Measurements from ENCODE around the gene IGDCC3. TPM values are rescaled to one million over a fixed set of nuclear protein-coding genes. Genes with fewer than 3 reads are reported as not detected.

IGDCC3 gene
- 0.34 TPM for polyA plus RNA-seq (2012; ENCODE audit: insufficient read depth, insufficient read length)

GRCh38 chr15:65377976-65378366 lies at the start of gene IGDCC3:
Gene IGDCC3, minus strand, starts transcription at chr15:65378002. Its CDS starts 214 bp downstream, at chr15:65377788.
- no peak for DNase-seq (ENCODE audit: low read depth, low spot score)

DNA sequence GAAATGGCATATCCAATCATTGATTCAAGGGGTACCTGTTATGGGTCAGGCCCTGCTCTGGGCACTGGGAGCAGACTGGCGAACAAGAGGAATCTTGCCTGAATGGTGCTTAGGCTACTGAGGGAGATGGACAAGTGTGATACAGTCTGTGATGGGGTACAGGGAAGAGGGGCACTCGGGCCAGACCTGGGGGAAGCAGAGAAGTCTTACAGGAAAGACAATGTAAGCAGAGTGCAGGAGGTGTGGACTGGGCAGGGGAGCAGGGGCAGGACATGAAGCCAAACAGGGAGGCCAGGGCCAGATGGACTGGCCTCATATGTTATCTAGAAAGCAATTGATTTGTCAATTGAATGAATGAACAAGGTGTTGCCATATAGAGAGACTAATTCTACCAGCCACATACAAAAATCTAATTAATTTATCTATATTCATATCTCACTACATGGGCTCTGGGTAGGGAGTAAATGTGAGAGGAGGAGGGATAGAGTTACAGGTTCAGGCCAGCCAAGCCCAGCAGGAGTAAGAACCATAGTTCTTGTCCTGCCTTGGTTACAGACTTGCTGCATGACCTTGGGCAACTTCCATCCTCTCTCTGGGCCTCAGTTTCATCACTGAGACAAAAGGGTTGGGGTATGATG lies 48.5 kb upstream of the IGDCC3 start:
- no peak overlapping the region for H3K4me3 ChIP-seq (ENCODE audit: low read length)
- no peak for DNase-seq (ENCODE audit: low read depth, low spot score)

More at GRCh38 chr15:65377976-65378366, at the start of gene IGDCC3:
- no peak within 1 kb of the TSS for H3K4me3 ChIP-seq (ENCODE audit: low read length)

GRCh38 chr15:65424683-65425082 lies 46.9 kb upstream of the IGDCC3 start:
- no peak overlapping the region for H3K4me3 ChIP-seq (ENCODE audit: low read length)

DNA sequence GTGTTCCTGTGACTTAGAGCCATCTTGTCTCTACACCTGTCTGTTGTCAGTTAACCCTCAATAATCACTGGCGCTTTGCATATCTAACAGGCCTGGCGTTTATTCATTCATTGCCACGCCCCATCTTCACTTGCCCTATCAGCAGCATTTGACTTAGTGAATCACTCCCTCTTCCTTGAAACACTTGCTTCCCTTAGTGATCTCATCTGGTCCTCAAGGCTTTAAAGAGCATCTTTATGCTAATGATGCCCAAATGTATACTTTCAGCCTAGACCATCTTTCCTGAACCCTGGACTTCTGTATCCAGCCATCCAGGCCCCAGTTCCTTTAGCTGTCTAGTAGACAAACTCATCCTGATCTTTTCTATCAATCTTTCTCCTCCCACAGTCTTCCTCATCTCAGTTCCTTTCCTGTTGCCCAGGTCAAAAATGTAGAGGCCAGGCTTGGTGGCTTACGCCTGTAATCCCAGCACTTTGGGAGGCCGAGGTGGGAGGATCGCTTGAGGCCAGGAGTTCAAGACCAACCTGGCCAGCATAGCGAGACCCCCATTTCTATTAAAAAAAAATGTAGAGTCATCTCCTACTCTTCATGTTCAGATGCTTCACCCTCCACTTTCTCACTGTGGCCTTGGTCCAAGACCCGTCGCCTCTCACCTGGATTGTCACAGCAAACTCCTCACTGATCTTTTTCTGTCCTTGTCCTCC lies 46.3 kb upstream of the IGDCC3 start:
- H3K4me3 ChIP-seq (ENCODE audit: low read length) = no peak overlapping the region
- DNase-seq (ENCODE audit: low read depth, low spot score) = peak; percentile 8

More at GRCh38 chr15:65424683-65425082, 46.9 kb upstream of the IGDCC3 start:
- no peak for DNase-seq (ENCODE audit: low read depth, low spot score)

DNA sequence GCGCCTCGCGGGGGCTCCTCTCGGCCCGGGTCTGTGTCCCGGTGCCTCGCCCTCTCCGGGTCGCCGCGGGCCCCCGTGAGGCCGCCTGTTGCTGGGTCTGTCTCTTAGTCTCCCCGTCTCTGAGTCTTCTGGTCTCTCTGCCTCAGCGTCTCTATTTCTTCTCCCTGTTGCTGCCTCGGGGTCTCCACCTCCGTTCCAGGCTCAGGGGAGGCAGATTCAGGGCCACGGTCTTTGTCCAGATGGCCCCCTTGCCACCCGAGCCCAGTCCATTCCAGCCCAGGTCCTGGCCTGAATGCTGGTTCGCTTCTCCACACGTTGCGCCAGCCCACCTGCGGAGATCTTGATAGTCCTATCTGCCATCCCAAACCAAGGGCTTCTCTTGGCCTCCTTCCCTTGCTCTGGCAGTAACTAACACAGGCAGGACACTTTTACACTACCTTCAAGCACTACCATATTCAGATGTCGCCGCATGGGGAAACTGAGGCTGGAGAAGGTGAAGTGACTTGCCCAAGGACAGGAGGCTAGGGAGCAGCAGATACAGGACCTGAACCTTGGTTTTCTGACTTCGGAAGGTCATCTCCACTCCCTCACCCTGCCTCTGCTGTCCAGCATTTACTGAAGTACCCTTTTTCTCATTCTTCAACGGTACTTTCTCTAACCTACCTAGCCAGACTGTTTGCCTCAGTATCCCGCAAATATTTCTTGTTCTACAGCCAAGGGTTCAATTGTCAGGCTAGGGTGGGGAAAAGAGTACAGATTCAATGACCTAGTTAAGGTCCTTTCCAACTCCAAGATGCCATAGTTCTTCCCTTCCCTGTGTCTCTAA lies 45.6 kb upstream of the IGDCC3 start:
- no peak overlapping the region for H3K4me3 ChIP-seq (ENCODE audit: low read length)
- no peak for DNase-seq (ENCODE audit: low read depth, low spot score)

DNA sequence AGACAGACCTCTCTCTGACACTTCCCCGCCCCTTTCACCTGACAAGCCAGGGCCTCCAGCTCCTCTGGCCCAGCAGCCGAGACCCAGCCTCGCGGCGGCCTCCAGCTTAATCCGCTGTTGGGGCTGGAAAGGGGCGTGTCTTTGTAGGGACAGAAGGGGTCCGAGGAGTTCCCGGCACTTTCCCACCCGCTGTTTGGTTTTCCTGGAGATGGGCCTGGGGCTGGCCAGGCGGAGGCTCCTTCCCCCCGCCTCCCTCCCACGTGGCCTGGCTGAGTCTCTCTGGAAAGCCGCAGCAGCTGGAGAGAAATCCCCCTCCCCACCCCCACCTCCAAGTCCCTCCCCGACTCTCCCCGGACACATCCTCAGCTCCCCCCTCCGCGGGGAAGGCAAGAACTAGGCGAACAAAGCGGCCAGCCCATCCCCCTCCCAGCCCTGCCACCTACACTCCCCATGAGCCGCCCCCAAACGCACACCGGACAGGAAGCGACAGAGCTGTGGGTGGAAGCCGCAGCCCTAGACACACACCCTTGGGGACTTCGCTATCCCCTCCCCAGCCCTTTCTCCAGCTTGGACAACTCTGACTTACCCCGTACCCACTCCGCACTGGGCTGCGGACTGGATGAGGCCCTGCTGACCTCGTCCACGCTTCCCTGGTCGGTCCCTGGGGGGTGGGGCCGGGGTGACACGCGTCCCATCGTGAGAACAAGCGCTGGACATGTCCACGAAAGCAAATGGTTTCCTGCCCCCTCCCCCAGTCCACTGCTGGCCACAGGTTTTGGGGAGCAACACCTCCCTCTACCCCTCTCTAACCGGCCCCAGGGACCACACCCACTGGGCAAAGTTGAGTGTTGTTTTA lies 43.8 kb upstream of the IGDCC3 start:
- DNase-seq (ENCODE audit: low read depth, low spot score) = no peak
- no peak overlapping the region for H3K4me3 ChIP-seq (ENCODE audit: low read length)

DNA sequence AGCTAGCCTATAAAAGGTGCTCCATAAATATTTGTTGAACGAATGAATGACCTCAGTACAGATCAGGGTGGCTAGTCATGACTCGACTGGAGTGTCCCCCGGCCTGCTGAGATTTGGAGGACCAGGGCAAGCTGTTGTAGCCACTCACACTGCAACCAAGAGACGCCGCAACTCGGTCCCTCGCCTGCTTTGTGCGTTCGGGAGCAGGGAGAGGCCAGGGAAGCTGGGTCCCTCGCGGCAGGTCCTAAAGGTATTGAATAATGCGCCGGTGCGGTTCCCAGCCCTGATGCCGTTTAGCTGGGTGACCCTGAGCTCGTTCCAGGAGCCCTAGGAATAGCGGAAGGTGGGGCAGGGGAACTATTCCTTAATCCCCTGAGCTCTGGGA lies 43.2 kb upstream of the IGDCC3 start:
- DNase-seq (ENCODE audit: low read depth, low spot score) = no peak
- no peak overlapping the region for H3K4me3 ChIP-seq (ENCODE audit: low read length)

DNA sequence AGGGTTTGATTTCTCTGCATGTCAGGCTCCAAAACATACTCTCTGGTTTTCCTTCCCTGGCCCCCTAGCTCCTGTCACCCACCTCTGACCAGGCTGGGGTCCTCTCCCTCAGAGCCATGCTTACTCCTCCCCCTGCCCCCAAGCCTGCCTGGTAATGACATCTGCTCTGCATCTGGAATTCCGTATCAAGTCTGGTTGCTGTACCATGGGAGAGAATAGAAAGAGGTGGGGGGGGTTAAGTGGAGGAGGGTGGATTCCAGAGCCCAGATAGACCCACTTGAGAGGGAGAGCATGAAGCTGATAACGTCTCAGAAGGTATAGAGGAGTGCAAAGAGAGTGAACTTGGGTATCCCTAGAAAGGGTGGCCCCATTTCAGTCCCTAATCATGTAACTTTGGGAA lies 40.8 kb upstream of the IGDCC3 start:
- no peak for DNase-seq (ENCODE audit: low read depth, low spot score)
- H3K4me3 ChIP-seq (ENCODE audit: low read length) = no peak overlapping the region

GRCh38 chr15:65416845-65417416 lies 39.1 kb upstream of the IGDCC3 start:
- no peak overlapping the region for H3K4me3 ChIP-seq (ENCODE audit: low read length)
- DNase-seq (ENCODE audit: low read depth, low spot score) = no peak

DNA sequence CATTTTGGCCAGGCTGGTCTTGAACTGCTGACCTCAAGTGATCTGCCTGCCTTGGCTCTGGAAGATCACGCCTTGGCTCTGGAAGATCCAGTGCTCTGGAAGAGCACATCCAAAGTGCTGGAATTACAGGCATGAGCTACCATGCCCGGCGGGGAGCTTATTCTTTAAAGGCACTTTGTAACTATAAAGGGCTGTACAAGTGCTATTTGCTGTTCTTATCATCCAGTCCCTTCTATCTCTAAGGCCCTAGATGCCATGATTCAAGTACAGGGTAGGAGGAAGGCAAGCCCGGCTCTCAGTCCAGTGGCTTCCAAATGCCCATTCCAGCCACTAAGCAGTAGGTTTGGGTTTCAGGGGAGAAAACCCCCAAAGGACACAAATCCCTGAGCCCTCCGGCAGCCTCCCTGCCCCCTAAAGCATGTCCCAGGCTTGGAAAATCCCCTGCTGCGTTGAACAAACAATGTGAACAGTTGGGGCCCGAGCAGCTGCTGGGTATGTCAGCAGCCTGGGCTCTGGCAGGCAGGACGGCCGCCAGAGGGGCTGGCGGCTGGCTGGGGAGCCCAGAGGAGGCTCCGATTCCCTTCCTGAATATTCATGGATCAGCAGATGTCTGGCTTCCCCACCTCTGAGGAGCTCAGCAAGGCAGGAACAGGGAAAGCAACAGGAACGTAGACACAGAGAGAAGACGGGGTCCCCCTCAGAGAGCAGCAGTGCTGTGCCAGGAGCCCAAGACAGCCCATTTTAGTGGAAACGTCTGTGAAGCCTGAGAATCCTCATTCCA lies 37.2 kb upstream of the IGDCC3 start:
- H3K4me3 ChIP-seq (ENCODE audit: low read length) = no peak overlapping the region
- DNase-seq (ENCODE audit: low read depth, low spot score) = no peak

DNA sequence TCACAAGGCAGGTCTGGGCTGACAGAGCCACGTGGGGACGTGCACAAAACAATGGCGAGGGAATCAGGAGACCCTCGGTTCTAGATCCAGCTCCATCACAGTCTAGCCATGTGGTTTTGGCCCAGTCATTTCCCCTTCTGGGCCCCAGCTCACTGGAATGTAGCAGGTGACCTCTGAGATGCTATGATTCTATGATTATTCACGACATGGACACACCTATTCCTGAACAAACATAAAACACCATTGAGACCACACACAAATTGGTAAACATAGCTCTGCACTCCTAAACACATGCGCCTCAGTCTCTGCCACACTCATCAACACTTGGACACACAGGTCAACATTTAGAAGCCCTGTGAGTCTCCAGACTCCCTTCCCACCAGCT lies 36.0 kb upstream of the IGDCC3 start:
- no peak for DNase-seq (ENCODE audit: low read depth, low spot score)
- H3K4me3 ChIP-seq (ENCODE audit: low read length) = no peak overlapping the region

DNA sequence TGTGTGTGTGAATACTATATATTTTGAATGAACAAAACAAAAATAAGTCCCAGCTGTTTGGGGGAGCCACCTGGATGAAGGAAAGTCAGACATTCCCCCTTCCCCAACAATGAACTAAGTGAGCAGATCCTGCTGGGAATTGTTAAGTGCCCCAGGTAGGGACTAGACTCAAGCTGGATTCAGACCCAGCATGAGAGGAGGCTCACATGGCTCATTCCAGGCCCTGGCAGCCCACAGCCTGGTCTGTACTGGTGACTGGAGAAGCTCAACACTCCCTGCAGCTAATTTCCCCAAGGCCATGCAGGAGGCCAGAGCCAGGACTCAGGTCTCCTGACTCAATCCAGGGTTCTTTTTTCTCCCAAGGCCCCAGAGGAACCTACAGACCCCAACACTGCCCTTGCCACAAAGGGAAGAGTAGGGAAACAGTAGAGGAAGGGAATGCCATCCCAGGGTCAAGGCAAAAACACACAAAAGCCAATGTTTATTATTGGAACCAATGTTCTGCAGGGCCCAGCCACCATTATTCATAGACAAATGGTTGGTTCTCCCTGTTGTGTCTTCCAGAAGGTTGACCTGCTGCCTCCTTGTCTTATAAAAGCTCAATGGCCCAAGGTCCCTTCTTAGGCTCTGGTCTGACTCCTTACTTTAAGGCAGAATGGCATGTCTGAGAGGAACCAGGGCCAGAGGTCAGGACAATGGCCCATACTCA lies 35.4 kb upstream of the IGDCC3 start:
- DNase-seq (ENCODE audit: low read depth, low spot score) = no peak
- H3K4me3 ChIP-seq (ENCODE audit: low read length) = no peak overlapping the region

DNA sequence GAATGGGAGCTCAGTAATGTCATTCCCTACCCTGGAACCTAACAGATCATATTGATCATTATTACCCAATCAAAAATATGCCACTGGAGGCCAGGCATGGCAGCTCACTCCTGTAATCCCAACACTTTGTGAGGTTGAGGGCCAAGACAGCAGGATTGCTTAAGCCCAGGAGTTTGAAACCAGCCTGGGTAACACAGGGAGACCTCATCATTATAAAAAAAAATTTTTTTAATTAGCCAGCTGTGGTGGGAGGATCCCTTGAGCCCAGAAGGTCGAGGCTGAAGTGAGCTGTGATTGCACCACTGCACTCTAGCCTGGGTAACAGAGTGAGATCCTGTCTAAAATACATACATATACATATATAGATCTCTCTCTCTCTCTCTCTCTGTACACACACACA lies 34.8 kb upstream of the IGDCC3 start:
- no peak for DNase-seq (ENCODE audit: low read depth, low spot score)
- H3K4me3 ChIP-seq (ENCODE audit: low read length) = no peak overlapping the region

DNA sequence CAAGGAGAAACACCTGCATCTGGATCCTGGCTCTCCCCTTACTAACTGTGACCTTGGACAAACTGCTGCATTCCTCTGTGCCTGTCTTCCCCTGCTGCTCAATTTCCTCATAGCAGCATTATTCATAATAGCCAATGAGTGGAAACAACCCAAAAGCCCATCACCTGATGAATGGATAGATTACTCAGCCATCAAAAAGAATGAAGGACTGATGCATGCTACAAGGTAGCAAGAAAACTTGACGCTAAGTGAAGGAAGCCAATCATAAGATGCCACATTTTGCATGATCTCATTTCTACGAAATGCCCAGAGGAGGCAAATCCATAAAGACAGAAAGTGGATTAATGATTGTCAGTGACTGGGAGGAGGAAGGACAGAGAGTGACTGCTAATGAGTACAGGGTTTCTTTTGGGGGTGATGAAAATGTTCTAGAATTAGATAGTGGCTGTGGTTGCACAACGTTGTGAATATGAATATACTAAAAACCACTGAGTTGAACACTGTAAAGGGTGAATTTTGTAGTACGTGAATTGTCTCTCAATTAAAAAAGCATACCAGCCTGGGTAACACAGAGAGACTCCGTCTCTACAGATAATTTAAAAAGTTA lies 33.8 kb upstream of the IGDCC3 start:
- no peak overlapping the region for H3K4me3 ChIP-seq (ENCODE audit: low read length)
- DNase-seq (ENCODE audit: low read depth, low spot score) = no peak

- H3K4me3 ChIP-seq (ENCODE audit: low read length) = no peak overlapping the region
- DNase-seq (ENCODE audit: low read depth, low spot score) = no peak
Observed at GRCh38 chr15:65410972-65411371, 33.2 kb upstream of the IGDCC3 start.

DNA sequence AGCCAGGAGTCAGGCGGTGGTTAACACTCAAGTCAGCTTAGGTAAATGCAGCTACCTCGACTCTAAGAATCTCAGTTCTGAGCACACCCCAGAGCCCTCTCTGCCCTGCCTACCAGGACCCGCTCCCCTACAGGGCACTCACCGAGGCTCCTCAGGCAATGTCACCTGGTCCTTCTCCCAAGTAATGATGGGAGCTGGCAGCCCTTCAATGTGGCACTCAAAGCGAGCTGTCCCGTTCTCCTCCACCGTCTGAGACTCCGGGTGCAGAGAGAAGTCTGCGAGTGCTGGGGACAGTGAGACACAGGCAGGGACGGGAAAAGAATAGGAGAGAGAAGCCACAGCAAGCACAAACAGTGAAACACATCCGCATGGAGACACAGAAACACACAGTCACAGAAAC lies 32.2 kb upstream of the IGDCC3 start:
- DNase-seq (ENCODE audit: low read depth, low spot score) = no peak
- H3K4me3 ChIP-seq (ENCODE audit: low read length) = no peak overlapping the region

DNA sequence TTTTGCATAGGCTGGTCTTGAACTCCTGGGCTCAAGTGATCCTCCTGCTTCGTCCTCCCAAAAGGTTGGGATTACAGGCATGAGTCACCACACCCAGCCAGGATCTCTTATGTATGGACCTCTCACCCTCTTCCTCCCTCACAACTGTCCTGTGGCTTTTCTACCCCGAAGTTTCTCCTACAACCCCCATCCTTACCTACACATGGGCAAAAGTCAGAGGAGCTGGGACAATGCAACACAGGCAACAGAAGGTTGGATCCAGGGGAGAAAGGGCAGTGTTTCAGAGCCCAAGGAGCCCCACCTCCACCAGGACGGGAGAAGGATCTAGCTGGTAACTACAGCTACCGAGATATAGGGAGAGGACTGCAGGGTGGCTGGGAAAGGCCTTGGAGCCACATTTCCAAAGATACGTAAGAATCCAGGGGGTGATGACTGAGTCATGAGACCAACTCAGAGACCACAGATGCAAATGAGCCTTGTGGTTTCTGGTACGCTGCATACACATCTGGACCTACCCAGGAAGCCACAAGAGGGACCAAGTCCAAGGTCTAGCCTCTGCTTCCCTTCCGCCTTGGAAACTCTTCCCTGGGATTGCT lies 31.3 kb upstream of the IGDCC3 start:
- H3K4me3 ChIP-seq (ENCODE audit: low read length) = no peak overlapping the region
- no peak for DNase-seq (ENCODE audit: low read depth, low spot score)

Data from Jurkat, Clone E6-1 (cell line).